ENCODE measurements around the gene NTRK2.

DNA sequence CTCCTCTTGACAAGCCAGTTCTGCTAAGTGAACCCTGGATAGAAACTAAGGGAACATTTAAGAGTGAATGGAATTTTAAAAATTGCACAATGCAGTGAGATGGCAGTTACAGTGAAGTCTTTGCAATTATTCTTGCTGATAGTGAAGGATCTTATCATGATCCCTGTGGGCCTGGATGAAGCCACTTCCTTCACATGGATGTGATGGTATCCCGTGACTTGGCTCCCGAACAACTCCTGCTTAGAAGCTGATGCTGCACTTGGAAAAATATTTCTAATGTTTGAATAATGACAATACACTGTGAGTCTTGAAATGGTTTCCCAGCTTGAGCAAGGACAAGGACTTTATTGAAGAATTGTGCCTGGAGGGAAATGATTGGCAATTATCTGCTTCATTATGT is 49.2 kb upstream of the NTRK2 start:
- TF ChIP-seq CTBP1 (IDR thresholded peaks at IDR 0.05; ENCODE audit: borderline replicate concordance) (no peak), NFRKB (IDR thresholded peaks at IDR 0.05) (no peak), FOXK2 (IDR thresholded peaks at IDR 0.05) (no peak), SP1 (IDR thresholded peaks at IDR 0.05) (no peak), BHLHE40 (IDR thresholded peaks at IDR 0.05; ENCODE audit: borderline replicate concordance) (no peak), ZNF384 (IDR thresholded peaks at IDR 0.05) (no peak), L3MBTL2 (conservative IDR thresholded peaks at IDR 0.05) (no peak), SUZ12 (IDR thresholded peaks at IDR 0.05) (no peak), ARNT (IDR thresholded peaks at IDR 0.05) (no peak)
- TF ChIP-seq, protein P1, sequence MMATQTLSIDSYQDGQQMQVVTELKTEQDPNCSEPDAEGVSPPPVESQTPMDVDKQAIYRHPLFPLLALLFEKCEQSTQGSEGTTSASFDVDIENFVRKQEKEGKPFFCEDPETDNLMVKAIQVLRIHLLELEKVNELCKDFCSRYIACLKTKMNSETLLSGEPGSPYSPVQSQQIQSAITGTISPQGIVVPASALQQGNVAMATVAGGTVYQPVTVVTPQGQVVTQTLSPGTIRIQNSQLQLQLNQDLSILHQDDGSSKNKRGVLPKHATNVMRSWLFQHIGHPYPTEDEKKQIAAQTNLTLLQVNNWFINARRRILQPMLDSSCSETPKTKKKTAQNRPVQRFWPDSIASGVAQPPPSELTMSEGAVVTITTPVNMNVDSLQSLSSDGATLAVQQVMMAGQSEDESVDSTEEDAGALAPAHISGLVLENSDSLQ (IDR thresholded peaks at IDR 0.05): no peak

Data from HEK293T (cell line).